SK-N-MC (cell line): ENCODE data around the gene VWA8.

ENCODE experiments used
- EZH2 ChIP-seq: fragments of 200-600 bp; sonication (generic); IDR thresholded peaks from one replicate; pipeline ENCODE4 v1.6.1; 2017; ENCODE audit warnings: antibody characterized with exemption
- FOXP2 ChIP-seq: optimal IDR thresholded peaks from 2 replicates; pipeline ENCODE3; 2011; ENCODE audit warnings: mild to moderate bottlenecking, moderate library complexity; ENCODE audit not compliant: insufficient read depth; ENCODE audit errors: extremely low read length, control extremely low read depth
- POLR2AphosphoS5 ChIP-seq: IDR thresholded peaks from 2 replicates; pipeline ENCODE4 v1.6.1; 2012; ENCODE audit warnings: mild to moderate bottlenecking, low read depth, low read length, borderline replicate concordance

GRCh38 chr13:41994696-41995095, 33.8 kb upstream of the VWA8 start:
- TF ChIP-seq EZH2 (no peak), FOXP2 (no peak), POLR2AphosphoS5 (no peak)
